Osteoblast (primary cell): Measurements from ENCODE around the gene UPK1A. TPM values are rescaled to one million over a fixed set of nuclear protein-coding genes. Genes with fewer than 3 reads are reported as not detected.

ENCODE experiments used
- DNase-seq: peaks from one replicate; pipeline ENCODE4 v3.0.0; 2011; ENCODE audit warnings: low spot score, mixed read lengths; ENCODE audit not compliant: insufficient read length; ENCODE audit errors: missing footprints
- H2AFZ ChIP-seq: 2 replicates; pipeline ENCODE4 v1.6.0; 2011; ENCODE audit warnings: mild to moderate bottlenecking, low read length
- H3K27ac ChIP-seq: 2 replicates; pipeline ENCODE4 v1.5.1; 2011; ENCODE audit warnings: mild to moderate bottlenecking, low read depth, low read length, moderate library complexity
- H3K27me3 ChIP-seq: 2 replicates; pipeline ENCODE4 v1.6.0; 2012; ENCODE audit warnings: mild to moderate bottlenecking, control low read depth, inconsistent platforms, low read length, moderate library complexity; ENCODE audit not compliant: insufficient read depth
- H3K36me3 ChIP-seq: 2 replicates; pipeline ENCODE4 v1.5.1; 2011; ENCODE audit warnings: mild to moderate bottlenecking, low read length, control low read depth, moderate library complexity; ENCODE audit not compliant: insufficient read depth
- H3K4me1 ChIP-seq: 2 replicates; pipeline ENCODE4 v1.5.1; 2011; ENCODE audit warnings: mild to moderate bottlenecking, low read length, control low read depth, moderate library complexity; ENCODE audit not compliant: insufficient read depth
- H3K4me2 ChIP-seq: 2 replicates; pipeline ENCODE4 v1.6.0; 2011; ENCODE audit warnings: mild to moderate bottlenecking, low read length; ENCODE audit not compliant: insufficient read depth
- H3K4me3 ChIP-seq: fragments of 200-600 bp; sonication (generic); 3 replicates; pipeline ENCODE4 v1.5.1; 2012; ENCODE audit warnings: mild to moderate bottlenecking, low read length, inconsistent platforms; ENCODE audit not compliant: insufficient read depth
- H3K79me2 ChIP-seq: 2 replicates; pipeline ENCODE4 v1.6.0; 2012; ENCODE audit warnings: mild to moderate bottlenecking, low read length, control low read depth, inconsistent platforms; ENCODE audit not compliant: insufficient read depth
- H3K9me3 ChIP-seq: 2 replicates; pipeline ENCODE4 v1.5.1; 2011; ENCODE audit warnings: low read depth, low read length, control low read depth
- H4K20me1 ChIP-seq: 2 replicates; pipeline ENCODE4 v1.6.0; 2012; ENCODE audit warnings: mild to moderate bottlenecking, low read length, control low read depth; ENCODE audit not compliant: insufficient read depth
- total RNA-seq: library from RNA; depleted of rRNA; stranded (reverse); fragments of >200 nt; gene quantifications from 2 replicates; pipeline ENCODE4 v1.2.3, GENCODE V29; 2012
- TF ChIP-seq, protein P1 (sequence below): IDR thresholded peaks from 2 replicates; pipeline ENCODE4 v1.5.1; 2011; ENCODE audit warnings: mild to moderate bottlenecking, low read depth, low read length, moderate library complexity; ENCODE audit errors: extremely low read depth

Gene UPK1A
- total RNA-seq, 1 donor: not detected

DNA sequence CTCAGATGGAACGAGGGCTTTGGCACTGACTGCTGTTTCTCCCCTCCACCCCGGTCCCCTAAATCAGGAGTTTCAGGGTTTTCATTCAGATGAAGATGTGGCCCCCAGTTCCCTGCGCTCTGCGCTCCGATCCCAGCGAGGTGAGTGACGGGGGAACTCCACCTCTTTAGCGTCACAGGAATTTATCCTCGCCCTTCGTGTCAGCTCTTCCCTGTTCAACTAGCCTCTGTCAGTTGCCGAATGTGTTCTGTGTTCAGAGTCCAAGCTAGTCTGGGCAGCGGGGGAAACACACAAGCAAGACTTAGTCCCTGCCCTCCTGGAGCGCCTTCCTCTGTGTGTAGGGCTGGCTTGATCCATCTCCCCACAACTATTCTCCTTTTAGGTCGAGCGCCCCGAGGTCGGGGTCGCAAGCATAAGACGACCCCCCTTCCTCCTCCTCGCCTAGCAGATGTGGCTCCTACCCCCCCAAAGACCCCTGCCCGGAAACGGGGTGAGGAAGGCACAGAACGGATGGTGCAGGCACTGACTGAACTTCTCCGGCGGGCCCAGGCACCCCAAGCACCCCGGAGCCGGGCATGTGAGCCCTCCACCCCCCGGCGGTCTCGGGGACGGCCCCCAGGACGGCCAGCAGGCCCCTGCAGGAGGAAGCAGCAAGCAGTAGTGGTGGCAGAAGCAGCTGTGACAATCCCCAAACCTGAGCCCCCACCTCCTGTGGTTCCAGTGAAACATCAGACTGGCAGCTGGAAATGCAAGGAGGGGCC lies 53.3 kb downstream of the UPK1A start:
- Histone ChIP-seq H3K79me2 (peaks cover 50% of the 10 kb centered on the region), H3K9me3 (no peaks in the 10 kb centered on the region), H2AFZ (no peak overlapping the region), H4K20me1 (peaks cover 25% of the 10 kb centered on the region), H3K4me2 (peak overlapping the region; percentile 84), H3K27ac (no peak overlapping the region), H3K36me3 (peaks cover 37% of the 10 kb centered on the region), H3K4me3 (peak overlapping the region; percentile 90), H3K4me1 (peaks cover 17% of the 10 kb centered on the region), H3K27me3 (no peaks in the 10 kb centered on the region)
- TF ChIP-seq, protein P1, sequence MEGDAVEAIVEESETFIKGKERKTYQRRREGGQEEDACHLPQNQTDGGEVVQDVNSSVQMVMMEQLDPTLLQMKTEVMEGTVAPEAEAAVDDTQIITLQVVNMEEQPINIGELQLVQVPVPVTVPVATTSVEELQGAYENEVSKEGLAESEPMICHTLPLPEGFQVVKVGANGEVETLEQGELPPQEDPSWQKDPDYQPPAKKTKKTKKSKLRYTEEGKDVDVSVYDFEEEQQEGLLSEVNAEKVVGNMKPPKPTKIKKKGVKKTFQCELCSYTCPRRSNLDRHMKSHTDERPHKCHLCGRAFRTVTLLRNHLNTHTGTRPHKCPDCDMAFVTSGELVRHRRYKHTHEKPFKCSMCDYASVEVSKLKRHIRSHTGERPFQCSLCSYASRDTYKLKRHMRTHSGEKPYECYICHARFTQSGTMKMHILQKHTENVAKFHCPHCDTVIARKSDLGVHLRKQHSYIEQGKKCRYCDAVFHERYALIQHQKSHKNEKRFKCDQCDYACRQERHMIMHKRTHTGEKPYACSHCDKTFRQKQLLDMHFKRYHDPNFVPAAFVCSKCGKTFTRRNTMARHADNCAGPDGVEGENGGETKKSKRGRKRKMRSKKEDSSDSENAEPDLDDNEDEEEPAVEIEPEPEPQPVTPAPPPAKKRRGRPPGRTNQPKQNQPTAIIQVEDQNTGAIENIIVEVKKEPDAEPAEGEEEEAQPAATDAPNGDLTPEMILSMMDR: no peak
- peak; percentile 85 for DNase-seq

DNA sequence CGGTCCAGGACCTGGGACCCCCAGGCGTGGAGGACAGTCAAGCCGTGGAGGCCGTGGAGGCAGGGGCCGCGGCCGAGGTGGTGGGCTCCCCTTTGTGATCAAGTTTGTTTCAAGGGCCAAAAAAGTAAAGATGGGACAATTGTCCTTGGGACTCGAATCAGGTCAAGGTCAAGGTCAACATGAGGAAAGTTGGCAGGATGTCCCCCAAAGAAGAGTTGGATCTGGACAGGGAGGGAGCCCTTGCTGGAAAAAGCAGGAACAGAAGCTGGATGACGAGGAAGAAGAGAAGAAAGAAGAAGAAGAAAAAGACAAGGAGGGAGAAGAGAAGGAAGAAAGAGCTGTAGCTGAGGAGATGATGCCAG lies 53.8 kb downstream of the UPK1A start:
- Histone ChIP-seq H3K79me2 (peaks cover 50% of the 10 kb centered on the region), H3K4me1 (peaks cover 17% of the 10 kb centered on the region), H3K27me3 (no peaks in the 10 kb centered on the region), H3K9me3 (no peaks in the 10 kb centered on the region), H3K4me2 (no peak overlapping the region), H3K27ac (no peak overlapping the region), H3K36me3 (peaks cover 43% of the 10 kb centered on the region), H4K20me1 (peaks cover 25% of the 10 kb centered on the region), H2AFZ (no peak overlapping the region), H3K4me3 (no peak overlapping the region)
- TF ChIP-seq, protein P1: no peak
- DNase-seq: peak; percentile 72

GRCh38 chr19:35720648-35721047 lies 54.3 kb downstream of the UPK1A start:
- TF ChIP-seq, protein P1: no peak
- Histone ChIP-seq H3K79me2 (peaks cover 49% of the 10 kb centered on the region), H3K4me1 (peaks cover 16% of the 10 kb centered on the region), H3K4me2 (no peak overlapping the region), H3K36me3 (peaks cover 48% of the 10 kb centered on the region), H3K9me3 (no peaks in the 10 kb centered on the region), H2AFZ (no peak overlapping the region), H3K27ac (no peak overlapping the region), H4K20me1 (peaks cover 25% of the 10 kb centered on the region), H3K4me3 (no peak overlapping the region), H3K27me3 (no peaks in the 10 kb centered on the region)
- peak; percentile 80 for DNase-seq

DNA sequence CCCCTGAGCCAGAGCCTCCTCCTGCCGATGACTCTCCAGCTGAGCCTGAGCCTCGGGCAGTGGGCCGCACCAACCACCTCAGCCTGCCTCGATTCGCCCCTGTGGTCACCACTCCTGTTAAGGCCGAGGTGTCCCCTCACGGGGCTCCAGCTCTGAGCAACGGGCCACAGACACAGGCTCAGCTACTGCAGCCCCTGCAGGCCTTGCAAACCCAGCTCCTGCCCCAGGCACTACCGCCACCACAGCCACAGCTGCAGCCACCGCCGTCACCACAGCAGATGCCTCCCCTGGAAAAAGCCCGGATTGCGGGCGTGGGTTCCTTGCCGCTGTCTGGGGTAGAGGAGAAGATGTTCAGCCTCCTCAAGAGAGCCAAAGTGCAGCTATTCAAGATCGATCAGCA lies 55.1 kb downstream of the UPK1A start:
- Histone ChIP-seq H3K79me2 (peaks cover 46% of the 10 kb centered on the region), H3K4me2 (no peak overlapping the region), H3K27me3 (no peaks in the 10 kb centered on the region), H3K27ac (no peak overlapping the region), H4K20me1 (peaks cover 25% of the 10 kb centered on the region), H3K9me3 (no peaks in the 10 kb centered on the region), H3K36me3 (peaks cover 55% of the 10 kb centered on the region), H3K4me1 (peaks cover 9% of the 10 kb centered on the region), H3K4me3 (no peak overlapping the region), H2AFZ (no peak overlapping the region)
- TF ChIP-seq, protein P1: no peak
- no peak for DNase-seq
